Gastroesophageal sphincter (tissue), 4 donors: Measurements from ENCODE around the gene DES. TPM values are rescaled to one million over a fixed set of nuclear protein-coding genes. Genes with fewer than 3 reads are reported as not detected.

Experiments
- ATAC-seq: fragments of 150-250 bp; one replicate; pipeline ENCODE4 v1.9.1; 2016; ENCODE audit warnings: mild to moderate bottlenecking, moderate library complexity
- H3K27ac ChIP-seq, 4 donors: fragments of 200-600 bp; sonication (generic) in 3 of 4; 1 replicate in 3 of 4; 2 replicates in 1 of 4; pipeline ENCODE4 v1.5.1; 2016 to 2019
- H3K27me3 ChIP-seq: fragments of 200-600 bp; sonication (generic); one replicate; pipeline ENCODE4 v1.5.1; 2019
- H3K36me3 ChIP-seq, 2 donors: fragments of 200-600 bp; sonication (generic); one replicate each; pipeline ENCODE4 v1.5.1; 2019; ENCODE audit warnings: control low read depth in 1 of 2
- H3K4me1 ChIP-seq, 3 donors: fragments of 200-600 bp; sonication (generic); 1 replicate in 2 of 3; 2 replicates in 1 of 3; pipeline ENCODE4 v1.5.1; 2016 to 2019; ENCODE audit warnings: control low read depth in 2 of 3
- H3K4me3 ChIP-seq, 2 donors: fragments of 200-600 bp; sonication (generic); one replicate each; pipeline ENCODE4 v1.5.1; 2019; ENCODE audit warnings: mild to moderate bottlenecking in 1 of 2, moderate library complexity in 1 of 2
- H3K9me3 ChIP-seq, 3 donors: fragments of 200-600 bp; sonication (generic); one replicate each; pipeline ENCODE4 v1.5.1; 2017 to 2019; ENCODE audit warnings: control low read depth in 2 of 3
- CTCF ChIP-seq, 4 experiments: fragments of 200-600 bp in 2 of 4; fragments of 450-650 bp in 2 of 4; sonication (generic) in 1 of 4; IDR thresholded peaks; one replicate each; pipeline ENCODE4 v1.5.1; 2017 to 2019; ENCODE audit warnings: antibody characterized with exemption in 4 of 4, mild to moderate bottlenecking in 2 of 4, moderate library complexity in 2 of 4
- EP300 ChIP-seq: sonication (generic); formaldehyde crosslinking; IDR thresholded peaks from one replicate; pipeline ENCODE4 v1.6.1; 2017; ENCODE audit warnings: antibody characterized with exemption, mild to moderate bottlenecking
- POLR2A ChIP-seq, 2 donors: fragments of 450-650 bp; IDR thresholded peaks; one replicate each; pipeline ENCODE4 v1.6.1; 2017; ENCODE audit warnings: antibody characterized with exemption in 2 of 2, mild to moderate bottlenecking in 2 of 2, moderate library complexity in 1 of 2
- POLR2AphosphoS5 ChIP-seq: sonication (generic); formaldehyde crosslinking; IDR thresholded peaks from one replicate; pipeline ENCODE4 v1.6.1; 2017; ENCODE audit warnings: antibody characterized with exemption
- whole genome bisulfite sequencing, 2 donors: methylation state at CpG; one replicate each; pipeline ENCODE4 v1.1.5; 2018; ENCODE audit warnings: low coverage in 1 of 2; 5-methylcytosine and 5-hydroxymethylcytosine counted together
- total RNA-seq, 4 donors: library from RNA; depleted of rRNA; stranded (reverse); fragments of >200 nt; gene quantifications; one replicate each; pipeline ENCODE4 v1.1.0, GENCODE V29; 2016

The DES gene
- total RNA-seq, 4 donors from 2014 or later = 10,852 to 31,720 (median 15,007) TPM

DNA sequence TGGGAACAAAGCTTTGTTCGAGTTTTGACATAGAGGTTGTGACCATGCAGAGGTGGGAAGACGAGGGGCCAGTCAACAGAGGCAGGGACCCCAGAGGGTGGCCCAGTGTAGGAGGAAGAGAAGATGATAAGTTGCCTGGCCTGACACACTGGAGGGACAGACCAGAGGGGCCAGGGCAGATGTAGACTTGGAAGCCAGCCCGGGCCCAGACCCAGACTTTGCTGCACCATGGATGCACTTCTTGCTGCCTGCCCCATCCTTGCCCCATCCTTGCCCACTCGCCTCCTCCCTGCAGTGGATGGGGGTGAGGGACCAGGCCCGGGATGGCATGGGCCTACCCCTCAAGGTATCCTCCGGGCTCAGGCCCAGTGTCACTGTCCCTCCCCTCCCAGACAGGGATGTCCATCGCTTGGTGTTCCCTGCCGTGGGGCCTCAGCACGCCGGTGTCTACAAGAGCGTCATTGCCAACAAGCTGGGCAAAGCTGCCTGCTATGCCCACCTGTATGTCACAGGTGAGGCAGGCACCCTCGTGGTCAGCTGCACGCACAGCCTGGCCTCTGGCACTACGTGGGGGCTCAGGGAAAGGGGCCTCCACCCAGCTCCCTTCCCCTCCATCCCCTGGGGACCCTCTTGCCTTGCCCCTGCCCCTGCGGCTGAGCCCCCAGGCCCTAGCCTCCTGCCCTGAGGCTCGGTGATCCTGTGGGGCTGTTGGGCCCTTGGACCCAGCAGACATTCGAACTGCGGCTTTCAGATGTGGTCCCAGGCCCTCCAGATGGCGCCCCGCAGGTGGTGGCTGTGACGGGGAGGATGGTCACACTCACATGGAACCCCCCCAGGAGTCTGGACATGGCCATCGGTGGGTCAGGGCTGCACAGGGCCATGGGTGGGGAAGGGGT is 53.5 kb downstream of the DES start:
- no peak for TF ChIP-seq POLR2AphosphoS5
- TF ChIP-seq CTCF (IDR thresholded peaks at IDR 0.05) = no peak
- no peak for TF ChIP-seq EP300
- no peak for TF ChIP-seq POLR2A (IDR thresholded peaks at IDR 0.05)
- ATAC-seq = no peak
- Histone ChIP-seq H3K27ac (peak overlapping the region in 3 of 4 donors; percentile 81 to 97 (median 93)), H3K4me1 (peaks cover 0 to 81% (median 2%) of the 10 kb centered on the region in 3 donors), H3K4me3 (no peak overlapping the region), H3K27me3 (no peaks in the 10 kb centered on the region), H3K9me3 (no peaks in the 10 kb centered on the region), H3K36me3 (peaks cover 0 to 81% of the 10 kb centered on the region in 2 donors)
- WGBS, 2 donors = 80% methylated on average over 2 of the region's 22 CpGs; no CpG with 5 or more reads in 1 of the 2 donors

GRCh38 chr2:219472629-219473187 is 54.5 kb downstream of the DES start:
- 60 to 70% methylated on average over 2 to 3 of the region's 12 CpGs for WGBS, 2 donors
- Histone ChIP-seq H3K36me3 (peaks cover 0 to 82% of the 10 kb centered on the region in 2 donors), H3K27me3 (no peaks in the 10 kb centered on the region)

GRCh38 chr2:219473511-219473910 is 55.3 kb downstream of the DES start:
- ATAC-seq = no peak
- no peak overlapping the region for H3K4me3 ChIP-seq
- H3K27me3 ChIP-seq = no peaks in the 10 kb centered on the region
- H3K4me1 ChIP-seq = peaks cover 0 to 75% (median 0%) of the 10 kb centered on the region in 3 donors
- peak overlapping the region in 3 of 4 donors; percentile 81 to 97 (median 93) for H3K27ac ChIP-seq
- peaks cover 0 to 85% of the 10 kb centered on the region in 2 donors for H3K36me3 ChIP-seq
- TF ChIP-seq POLR2A (IDR thresholded peaks at IDR 0.05) (no peak), POLR2AphosphoS5 (no peak)
- 20 to 40% methylated on average over 1 of the region's 18 CpGs for WGBS, 2 donors
- no peaks in the 10 kb centered on the region for H3K9me3 ChIP-seq

More at GRCh38 chr2:219472629-219473187, 54.5 kb downstream of the DES start:
- Histone ChIP-seq H3K4me1 (peaks cover 0 to 81% (median 0%) of the 10 kb centered on the region in 3 donors), H3K27ac (peak overlapping the region in 3 of 4 donors; percentile 81 to 97 (median 93)), H3K4me3 (no peak overlapping the region), H3K9me3 (no peaks in the 10 kb centered on the region)
- TF ChIP-seq POLR2A (IDR thresholded peaks at IDR 0.05) (no peak), POLR2AphosphoS5 (no peak), EP300 (no peak), CTCF (IDR thresholded peaks at IDR 0.05) (no peak)
- ATAC-seq = no peak

- Histone ChIP-seq H3K36me3 (peaks cover 0 to 85% of the 10 kb centered on the region in 2 donors), H3K27ac (peak overlapping the region; percentile 12 to 97 (median 80)), H3K4me3 (no peak overlapping the region), H3K27me3 (no peaks in the 10 kb centered on the region), H3K4me1 (peaks cover 0 to 65% (median 0%) of the 10 kb centered on the region in 3 donors), H3K9me3 (no peaks in the 10 kb centered on the region)
- 58 to 69% methylated on average over 5 to 10 of the region's 11 CpGs for WGBS, 2 donors
- TF ChIP-seq POLR2AphosphoS5 (no peak), EP300 (no peak), CTCF (IDR thresholded peaks at IDR 0.05) (no peak), POLR2A (IDR thresholded peaks at IDR 0.05) (no peak)
- no peak for ATAC-seq
Measured at GRCh38 chr2:219474285-219475060, 56.3 kb downstream of the DES start.

DNA sequence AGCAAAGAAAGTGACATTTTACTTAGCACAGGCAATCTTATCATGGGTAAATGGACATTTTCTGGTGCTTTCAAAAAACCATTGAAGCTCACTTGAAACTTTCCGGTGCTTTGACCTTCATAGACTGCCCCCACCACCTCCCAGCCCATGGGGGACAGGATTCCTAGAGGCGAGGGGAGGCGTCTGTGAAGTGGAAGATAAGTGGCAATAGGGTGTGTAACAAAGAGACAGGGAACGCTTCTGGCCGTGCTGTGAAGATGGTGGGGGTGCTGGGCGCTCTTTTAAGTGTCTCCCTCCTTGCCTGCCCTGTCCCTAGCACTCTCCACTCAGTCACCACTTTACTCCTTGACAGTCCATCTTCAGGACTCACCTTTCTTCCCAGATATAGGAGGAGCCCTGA is 57.1 kb downstream of the DES start:
- Histone ChIP-seq H3K4me3 (no peak overlapping the region), H3K4me1 (peaks cover 0 to 57% (median 0%) of the 10 kb centered on the region in 3 donors), H3K9me3 (no peaks in the 10 kb centered on the region), H3K27ac (peak overlapping the region; percentile 26 to 97 (median 74)), H3K27me3 (no peaks in the 10 kb centered on the region), H3K36me3 (peaks cover 0 to 87% of the 10 kb centered on the region in 2 donors)
- 8 to 31% methylated on average over 2 to 5 of the region's 6 CpGs for WGBS, 2 donors
- no peak for TF ChIP-seq POLR2AphosphoS5
- no peak for TF ChIP-seq CTCF (IDR thresholded peaks at IDR 0.05)
- TF ChIP-seq EP300 = no peak
- no peak for TF ChIP-seq POLR2A (IDR thresholded peaks at IDR 0.05)
- ATAC-seq = no peak
